HG02763 (cell line): ENCODE data around the gene CXXC5.

Source experiments
- ATAC-seq: cut with Tn5 transposase; IDR thresholded peaks from one replicate; pipeline ENCODE4 v1.9.1; 2021; ENCODE audit warnings: mild to moderate bottlenecking, moderate library complexity; ENCODE audit not compliant: unreplicated experiment

The CXXC5 gene

GRCh38 chr5:139638090-139638735, 9.9 kb upstream of the CXXC5 start:
- no peak for ATAC-seq

- ATAC-seq = no peak
Measured at GRCh38 chr5:139638736-139639618, 9.2 kb upstream of the CXXC5 start.

GRCh38 chr5:139639619-139640380, 8.3 kb upstream of the CXXC5 start:
- ATAC-seq = no peak

- no peak for ATAC-seq
Measured at GRCh38 chr5:139640421-139641115, 7.6 kb upstream of the CXXC5 start.

- no peak for ATAC-seq
Measured at GRCh38 chr5:139641116-139642080, 6.8 kb upstream of the CXXC5 start.

GRCh38 chr5:139642213-139642612, 5.9 kb upstream of the CXXC5 start:
- no peak for ATAC-seq

- no peak for ATAC-seq
Measured at GRCh38 chr5:139642891-139643871, 5.0 kb upstream of the CXXC5 start.

- no peak for ATAC-seq
Measured at GRCh38 chr5:139644001-139644456, 4.1 kb upstream of the CXXC5 start.

- ATAC-seq = no peak
Measured at GRCh38 chr5:139644646-139645429, 3.3 kb upstream of the CXXC5 start.

- no peak for ATAC-seq
Measured at GRCh38 chr5:139645430-139645871, 2.7 kb upstream of the CXXC5 start.

- no peak for ATAC-seq
Measured at GRCh38 chr5:139646111-139646510, 2.0 kb upstream of the CXXC5 start.

- no peak for ATAC-seq
Measured at GRCh38 chr5:139646912-139647505, 1.1 kb upstream of the CXXC5 start.

GRCh38 chr5:139647506-139648204, 494 bp upstream of the CXXC5 start:
- no peak for ATAC-seq

GRCh38 chr5:139649082-139649991, 1.2 kb downstream of the CXXC5 start:
- ATAC-seq = no peak

GRCh38 chr5:139650031-139650688, 2.0 kb downstream of the CXXC5 start:
- no peak for ATAC-seq
